GM19025 (cell line): ENCODE results near the gene TMEM117.
A peak's percentile ranks its signal among the peaks of the same experiment; 100 is the strongest.

Experiments
- ATAC-seq: cut with Tn5 transposase; IDR thresholded peaks from one replicate; pipeline ENCODE4 v1.9.1; 2021; ENCODE audit warnings: mild to moderate bottlenecking, low read depth, moderate library complexity; ENCODE audit not compliant: unreplicated experiment

The TMEM117 gene

DNA sequence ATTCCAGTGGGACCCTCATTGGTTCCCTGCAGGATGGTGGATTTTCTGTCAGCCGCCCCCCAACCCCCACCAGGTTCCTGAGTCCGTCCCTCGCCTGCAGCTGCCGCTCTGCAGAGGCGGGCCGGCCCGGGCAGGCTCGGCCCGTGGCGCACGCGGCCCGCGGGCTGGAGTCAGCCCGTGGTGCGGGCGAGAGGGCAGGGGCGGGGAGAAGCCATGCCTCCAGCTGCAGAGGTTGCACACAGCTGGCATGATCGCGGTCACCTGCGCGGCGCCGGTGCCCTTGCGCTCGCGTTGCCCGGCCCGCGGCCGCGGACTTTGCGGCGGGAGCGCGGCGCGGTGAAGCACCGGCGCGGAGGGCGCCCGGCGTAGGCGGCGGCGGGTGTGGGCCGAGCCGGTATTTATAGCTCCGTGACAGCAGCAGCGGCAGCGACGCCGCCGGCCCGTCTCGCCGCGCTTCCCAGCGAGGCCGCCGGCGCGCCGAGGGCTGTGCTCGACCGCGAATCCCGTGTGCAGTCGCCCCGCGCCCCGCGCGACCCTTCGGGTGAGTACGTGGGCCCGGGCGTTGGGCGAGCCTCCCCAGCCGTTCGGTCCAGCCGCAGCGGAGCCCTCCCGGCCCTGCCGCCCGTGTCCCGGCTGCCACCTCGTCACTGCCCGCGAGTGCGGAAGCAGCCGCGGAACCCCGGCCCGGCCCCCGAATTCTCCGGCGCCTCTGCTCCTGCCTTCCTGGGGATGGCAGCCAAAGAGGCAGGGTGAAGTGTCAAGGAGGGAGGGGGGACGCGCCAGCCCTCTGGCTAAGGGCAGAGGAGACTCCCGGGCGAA is at the start of gene TMEM117:
Gene TMEM117 (plus strand): TSS at position 426 of the 819 bp plus-strand sequence.
- ATAC-seq, result peak; percentile 83

DNA sequence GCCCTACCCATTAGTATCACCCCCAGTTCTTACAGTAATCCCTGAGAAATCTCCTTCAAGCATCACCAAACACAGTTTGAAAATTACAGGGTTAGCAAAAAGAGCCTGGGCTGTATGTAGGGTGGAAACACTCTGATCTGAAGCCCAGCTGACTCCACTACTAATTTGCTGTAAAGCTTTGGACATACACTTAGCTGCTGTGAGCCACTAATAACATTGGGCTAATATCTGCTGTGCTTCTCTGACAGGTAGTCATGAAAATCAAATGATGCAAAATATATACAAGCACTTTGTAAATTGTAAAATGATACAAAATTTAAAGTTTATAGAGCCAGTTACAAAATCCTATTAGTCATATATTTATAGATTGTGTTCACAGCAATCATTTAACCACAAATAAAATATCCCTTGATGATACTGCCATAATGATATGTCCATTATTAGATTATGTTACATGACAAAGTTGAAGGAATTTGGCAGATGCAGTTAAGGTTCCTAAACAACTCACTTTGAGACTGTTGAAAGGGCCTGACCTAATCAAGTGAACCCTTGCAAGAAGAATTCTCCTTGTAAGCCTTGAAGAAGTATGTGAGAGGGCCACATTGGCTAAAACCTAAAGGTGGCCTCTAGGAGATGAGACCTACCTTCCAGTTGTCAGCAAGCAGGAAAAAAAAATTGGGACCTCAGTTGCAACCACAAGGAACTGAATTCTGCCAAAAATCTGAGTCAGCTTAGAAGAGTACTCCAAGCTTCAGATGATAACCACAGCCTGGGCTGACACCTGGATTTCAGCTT is 48.8 kb upstream of the TMEM117 start:
- ATAC-seq, result no peak

DNA sequence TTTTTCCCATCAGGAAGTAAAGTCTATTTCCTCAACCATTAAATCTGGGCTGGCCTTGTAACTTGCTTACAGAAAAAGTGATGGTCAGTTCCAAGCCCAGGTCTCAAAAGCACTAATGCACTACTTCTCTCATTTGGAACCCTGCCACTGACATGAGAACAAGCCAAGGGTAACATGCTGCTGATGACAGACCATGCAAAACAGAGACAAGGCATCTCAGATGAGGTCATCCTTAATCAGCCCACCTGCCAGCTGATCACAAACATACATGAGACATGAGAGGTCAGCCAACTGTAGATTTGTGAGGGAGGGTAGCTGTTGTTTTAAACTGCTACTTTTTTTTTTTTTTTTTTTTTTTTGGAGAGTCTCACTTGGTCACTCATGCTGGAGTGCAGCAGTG is 45.9 kb upstream of the TMEM117 start:
- ATAC-seq, result no peak

DNA sequence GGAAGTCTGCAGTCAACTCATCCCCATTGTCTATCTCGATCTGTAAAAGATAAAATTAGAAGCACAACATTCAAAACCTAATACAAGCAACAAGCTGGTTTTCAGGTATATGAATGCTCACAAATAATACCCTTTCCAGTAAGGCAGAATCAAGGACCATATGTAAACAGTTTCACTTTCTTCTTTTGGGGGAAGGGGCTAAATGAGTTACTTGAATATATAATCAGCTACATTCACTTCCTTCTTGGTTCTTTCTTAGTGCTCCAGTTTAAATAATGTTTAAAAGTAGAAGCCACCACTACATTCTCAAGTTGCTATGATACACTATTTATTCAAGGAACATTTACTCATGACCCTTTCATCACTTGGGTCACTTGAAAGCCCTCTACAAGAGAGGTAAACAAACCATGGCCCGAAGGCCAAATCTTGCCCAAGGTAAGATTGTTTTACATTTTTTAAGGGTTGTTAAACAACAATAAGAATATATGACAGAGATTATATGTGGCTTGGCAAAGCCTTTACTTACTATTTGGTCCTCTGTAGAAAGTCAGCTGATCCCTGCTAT is 40.1 kb upstream of the TMEM117 start:
- no peak for ATAC-seq

DNA sequence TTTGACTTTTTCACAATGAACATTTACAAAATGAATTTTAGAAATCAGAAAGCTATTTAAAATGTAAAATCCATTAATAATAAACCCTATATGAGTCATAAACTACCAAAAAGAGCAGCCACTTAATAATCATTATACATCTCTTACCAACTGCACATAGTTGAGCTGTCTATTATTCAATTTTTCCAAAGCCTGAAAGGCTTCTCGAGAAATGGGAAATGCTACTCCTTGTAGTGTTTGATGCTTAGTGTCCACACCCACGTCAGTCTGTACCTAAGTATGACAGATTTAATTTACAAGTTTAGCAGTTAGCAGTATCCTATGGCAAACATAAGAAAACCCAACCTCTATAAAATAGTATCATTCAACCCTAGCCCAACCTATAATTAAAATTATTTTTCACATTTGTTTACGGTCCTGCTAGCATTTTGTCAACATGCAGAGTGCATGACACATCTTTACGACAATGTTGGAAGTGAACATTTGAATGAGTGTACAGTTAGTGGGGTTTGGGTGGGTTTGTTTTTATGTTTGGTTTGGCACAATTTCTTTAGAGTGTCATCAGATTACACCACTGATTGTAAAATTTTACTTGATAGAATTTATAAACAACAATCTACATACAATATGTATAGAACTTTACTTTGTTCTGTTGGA is 38.2 kb upstream of the TMEM117 start:
- ATAC-seq, result no peak

DNA sequence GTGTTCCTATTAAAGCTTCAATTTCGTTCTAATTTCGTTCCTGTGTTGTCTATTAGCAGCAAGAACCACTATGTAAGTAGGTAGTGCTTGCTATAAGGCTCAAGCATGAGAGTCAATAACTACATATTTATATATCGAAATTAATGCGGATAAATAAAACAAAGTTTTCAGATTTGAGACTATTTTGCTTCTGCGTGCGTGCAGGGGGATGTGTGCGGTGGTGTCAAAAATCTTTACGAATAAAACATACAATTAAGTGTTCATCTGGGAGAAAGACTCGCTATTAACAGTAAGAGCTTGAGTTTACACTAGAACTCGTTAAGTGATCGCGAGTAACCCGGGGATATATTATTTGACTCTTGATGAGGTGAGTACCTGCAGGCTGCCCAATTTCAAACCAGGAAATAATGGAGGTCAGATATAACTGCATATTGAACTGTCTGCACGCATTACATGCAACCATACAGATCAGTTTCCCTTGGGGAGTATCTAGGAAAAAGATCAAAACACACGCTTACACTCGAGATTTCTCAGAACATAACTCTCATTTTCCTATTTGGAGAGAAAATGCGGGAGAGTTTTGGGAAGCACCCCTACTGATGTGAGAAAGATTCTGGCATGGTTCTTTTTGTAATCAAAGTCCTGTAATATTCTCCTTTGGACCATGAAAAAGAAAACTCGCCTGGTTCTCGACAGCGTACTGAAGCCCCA is 30.6 kb upstream of the TMEM117 start:
- ATAC-seq, result no peak

DNA sequence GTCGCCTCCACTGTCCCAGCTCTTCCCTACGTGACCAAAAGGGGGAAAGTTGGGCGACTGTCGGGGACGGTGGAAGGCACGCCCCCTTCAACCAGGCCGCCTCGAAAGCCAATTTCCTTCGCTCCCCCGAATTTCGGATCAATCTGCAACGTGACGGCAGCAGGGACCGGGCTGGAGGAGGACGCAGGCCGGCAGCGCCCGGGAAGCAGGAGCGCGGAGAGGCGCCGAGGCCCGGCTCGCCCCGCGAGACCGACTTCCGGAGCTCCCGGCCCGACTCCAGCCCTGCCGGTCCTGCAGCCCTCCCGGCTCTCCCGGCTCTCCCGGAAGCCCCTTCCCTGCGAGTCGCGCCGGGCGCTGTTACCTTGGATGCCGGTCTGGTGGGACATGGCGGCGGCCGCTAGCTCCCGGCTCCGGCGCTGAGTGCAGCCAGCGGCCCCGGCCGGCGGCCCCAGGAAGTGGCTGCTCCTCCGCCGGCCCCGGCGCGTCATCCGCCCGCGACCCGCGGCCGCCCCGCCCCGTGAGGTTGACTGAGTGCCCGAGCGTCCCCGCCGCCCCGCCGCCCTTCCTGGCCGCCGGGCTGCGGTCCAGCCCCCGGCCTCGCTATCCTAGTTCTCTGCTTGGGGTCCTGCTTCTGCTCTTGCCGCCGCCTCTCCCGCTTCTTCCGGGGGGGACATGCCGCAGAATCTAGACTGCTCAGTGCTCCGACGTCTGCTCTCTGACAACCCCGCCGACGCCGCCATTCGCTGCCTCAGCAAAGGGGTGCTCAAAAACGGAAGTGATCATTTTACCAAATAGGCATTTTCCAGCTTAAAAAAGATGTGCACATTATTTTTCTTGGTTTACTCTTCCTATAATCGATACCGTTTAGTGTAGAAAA is 29.8 kb upstream of the TMEM117 start, which contains the start of gene TWF1:
Gene TWF1 (minus strand): TSS at position 458 of the 877 bp plus-strand sequence. CDS start 72 bp downstream, at position 386.
- ATAC-seq, result peak; percentile 98

DNA sequence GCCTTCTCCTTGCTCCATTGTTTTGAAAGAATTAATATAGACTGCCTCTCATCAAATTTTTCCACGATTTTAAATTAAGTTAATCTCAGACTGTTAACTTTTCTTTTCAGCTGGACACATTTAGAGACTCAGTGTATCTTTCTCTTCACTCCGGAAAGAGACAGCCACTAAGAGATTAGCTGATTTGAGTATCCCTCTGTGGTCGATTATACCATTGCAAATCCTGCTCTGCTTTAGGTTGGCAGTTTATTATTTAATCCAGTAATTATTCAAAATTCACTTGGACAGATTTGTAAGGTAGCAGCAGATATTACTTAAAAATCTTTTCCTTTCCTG is 29.2 kb upstream of the TMEM117 start:
- ATAC-seq, result no peak

DNA sequence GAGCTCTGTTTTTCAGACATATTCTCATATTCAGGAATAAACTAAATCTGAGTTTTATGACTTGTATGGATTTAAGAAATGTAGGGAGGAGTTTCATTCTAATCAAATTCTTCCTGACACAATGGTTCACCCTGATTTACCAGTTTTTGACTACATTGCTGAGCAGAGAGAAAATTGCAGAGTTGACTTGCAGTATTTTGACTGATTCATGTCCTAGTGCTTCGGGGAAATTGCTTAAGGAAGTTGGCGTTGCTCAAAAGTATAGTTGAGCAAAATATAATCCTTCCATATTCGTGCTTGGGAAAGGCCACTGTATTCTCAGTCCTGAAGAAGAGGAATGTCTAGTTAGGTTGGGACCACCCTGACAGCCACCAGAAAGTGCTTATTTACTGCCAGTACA is 28.5 kb upstream of the TMEM117 start:
- ATAC-seq, result no peak

DNA sequence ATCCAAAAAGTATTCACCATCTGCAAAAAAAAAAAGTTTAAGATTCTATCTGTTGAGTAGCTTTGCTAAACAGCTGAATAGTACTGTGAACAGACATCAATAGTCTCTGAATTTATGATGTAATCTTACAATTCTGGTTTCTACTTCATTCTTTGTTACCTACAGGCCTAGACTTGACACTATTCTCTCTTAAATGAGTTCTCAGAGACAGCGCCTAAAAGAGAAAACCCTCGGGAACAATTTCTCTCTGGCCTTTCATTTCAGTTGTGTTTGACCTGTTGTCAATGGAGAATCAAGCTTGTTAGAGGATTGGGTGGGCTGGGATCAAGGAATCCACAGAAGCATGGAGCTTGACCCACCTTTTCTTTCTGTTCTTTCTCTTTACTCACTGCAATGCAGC is 23.8 kb upstream of the TMEM117 start:
- no peak for ATAC-seq

DNA sequence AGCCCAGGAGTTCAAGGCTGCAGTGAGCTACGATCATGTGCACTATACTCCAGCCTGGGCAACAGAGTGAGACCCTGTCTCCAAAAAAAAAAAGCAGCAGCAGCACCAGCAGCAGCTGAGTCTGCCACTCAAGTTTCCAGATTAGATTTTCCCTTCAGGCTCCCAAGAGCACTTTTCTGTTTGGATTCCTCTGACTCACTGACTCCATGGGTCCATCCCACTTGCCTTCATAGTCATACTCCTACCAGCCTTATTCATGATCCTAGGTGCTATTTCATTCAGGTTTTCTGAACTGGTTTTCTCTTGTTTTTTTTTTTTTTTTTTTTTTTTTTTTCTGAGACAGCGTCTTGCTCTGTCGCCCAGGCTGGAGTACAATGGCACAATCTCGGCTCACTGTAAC is 23.0 kb upstream of the TMEM117 start:
- no peak for ATAC-seq

DNA sequence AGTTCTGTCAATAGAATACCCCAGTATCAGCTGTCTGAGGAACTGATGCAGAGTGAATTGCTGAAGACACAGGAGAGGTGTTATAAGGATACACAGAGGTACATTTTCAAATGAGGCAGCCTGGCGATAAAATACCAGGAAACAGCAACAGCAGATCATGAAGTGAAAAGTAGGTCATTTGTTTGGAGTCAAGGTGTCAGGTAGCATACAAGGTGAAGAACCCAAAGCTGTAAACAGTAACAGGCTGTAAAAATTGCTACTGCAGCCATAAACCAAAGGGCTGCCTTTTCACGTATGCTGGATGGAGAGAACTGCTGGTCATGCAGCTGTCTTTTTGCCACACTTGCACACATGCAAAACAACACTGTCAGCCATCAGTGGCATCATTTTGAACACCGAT is 20.5 kb upstream of the TMEM117 start:
- no peak for ATAC-seq

DNA sequence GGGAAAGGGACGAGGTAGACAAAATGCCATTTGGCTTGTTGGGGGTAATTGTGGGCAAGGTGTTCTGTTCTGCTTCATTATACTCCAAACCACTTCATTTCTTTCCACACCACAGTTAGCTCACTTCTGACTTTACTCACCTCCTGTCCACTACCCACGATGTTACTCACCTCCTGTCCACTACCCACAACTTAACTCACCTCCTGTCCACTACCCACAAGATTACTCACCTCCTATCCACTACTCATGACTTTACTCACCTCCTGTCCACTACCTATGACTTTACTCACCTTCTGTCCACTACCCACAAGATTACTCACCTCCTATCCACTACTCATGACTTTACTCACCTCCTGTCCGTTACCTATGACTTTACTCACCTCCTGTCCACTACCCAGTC is 19.7 kb upstream of the TMEM117 start:
- no peak for ATAC-seq

DNA sequence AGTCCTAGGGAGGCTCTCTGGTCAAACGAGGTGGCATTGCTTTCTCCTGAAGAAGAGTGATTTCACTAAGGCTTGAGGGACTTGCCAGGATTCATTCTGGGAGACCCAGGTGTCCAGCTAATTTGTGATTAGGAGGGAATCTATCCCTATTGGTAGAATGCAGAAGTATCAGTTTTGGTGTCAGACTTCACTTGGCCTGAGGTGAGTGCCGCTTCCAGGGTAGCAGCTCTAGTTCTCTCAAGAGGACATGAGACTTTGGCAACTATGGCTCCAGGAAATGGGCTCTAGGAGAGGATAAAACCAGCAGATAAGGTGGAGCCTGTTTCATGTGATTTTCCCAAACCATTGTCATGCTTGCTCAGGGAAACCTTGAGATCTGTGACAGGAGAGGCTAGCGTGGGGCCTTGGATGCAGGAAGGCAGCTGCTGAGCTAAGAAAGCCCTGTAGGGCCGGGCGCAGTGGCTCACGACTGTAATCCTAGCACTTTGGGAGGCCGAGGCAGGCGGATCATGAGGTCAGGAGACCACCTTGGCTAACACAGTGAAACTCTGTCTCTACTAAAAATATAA is 11.6 kb upstream of the TMEM117 start:
- no peak for ATAC-seq

DNA sequence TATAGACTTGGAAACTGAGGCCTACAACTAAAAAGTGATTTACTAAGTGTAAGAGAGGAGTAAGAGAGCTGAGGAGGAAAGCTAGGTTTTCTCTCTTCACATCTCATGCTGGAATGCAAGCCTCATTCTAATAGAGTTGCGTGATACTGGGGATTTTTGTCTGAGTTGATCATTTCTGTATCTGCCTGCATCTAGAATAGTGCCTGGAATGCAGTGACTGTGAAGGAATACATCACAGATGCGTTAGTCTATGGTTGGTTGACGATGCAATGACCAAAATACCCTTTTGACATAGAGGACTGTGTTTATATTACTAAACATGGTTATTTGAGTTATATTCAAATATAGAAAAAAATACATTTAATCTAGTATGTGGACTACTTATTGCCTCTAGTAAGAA is 9.2 kb upstream of the TMEM117 start:
- no peak for ATAC-seq

DNA sequence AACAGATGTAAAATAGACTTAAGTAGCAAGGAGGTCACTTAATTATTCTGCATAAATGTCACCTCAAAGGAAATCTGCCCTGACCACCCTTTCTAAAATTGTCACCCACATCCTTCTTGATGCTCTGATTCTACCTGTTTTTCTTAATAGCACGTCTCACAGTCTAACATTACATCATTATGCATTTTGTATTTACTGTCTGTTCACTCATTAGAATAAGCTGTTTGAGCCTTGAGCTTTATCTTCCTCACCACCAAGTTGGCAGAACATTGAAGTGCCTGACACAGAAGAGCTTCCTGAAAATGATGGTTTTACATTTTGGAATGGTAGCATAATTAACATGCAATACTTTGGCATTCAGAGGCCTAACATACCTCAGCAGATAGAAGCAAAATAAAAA is 8.8 kb upstream of the TMEM117 start:
- no peak for ATAC-seq

DNA sequence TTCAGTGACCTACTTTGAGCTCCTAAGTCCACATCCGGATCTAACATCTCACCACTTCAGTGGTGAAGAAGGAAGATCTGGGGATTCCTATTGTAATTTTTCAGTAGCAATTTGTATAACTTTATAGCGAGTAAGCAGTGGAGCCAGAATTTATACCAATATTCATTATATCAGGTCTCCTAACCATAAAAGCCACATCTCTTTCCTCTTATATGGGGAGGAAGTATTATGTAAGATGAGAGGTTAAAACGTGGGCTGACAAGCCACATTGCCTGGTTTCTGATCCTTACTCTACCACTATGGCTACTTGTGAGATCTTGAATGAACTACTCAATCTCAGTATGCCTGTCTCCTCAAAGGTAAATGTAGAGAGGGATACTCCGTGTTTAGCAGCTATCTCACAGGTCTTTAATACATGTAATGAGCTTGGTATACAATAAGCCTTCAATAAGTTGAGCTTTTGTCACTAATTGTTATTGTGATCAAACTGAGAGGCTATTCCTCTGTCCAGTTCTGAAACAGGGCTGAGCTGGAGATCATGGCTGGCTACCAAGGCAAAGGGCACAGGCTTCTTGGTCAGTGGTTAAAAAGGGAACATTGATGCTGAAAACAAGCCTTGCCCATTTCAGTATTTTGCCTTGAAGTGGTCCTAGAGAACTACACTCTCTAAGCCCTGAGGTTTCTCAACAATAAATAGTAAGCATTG is 3.3 kb upstream of the TMEM117 start:
- no peak for ATAC-seq

DNA sequence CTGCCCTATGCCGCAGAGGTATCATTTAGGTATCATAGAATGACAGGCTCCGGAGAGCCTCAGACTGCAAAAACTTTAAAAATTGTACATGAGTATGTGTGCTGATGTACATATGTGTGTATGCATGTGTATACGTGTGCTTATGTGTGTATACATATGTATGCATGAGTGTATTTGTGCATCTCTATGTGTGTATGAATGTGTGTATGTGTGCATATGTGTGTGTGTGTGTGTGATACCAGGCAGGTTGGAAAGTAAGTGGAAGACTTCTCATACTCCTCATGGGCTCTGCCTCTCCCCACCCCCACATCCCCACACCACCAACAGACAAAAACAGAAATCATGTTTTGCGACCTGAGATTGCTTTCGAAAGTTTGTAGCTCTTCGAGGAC is 621 bp upstream of the TMEM117 start:
- no peak for ATAC-seq
